ENCODE results near the gene PCDHB8.

DNA sequence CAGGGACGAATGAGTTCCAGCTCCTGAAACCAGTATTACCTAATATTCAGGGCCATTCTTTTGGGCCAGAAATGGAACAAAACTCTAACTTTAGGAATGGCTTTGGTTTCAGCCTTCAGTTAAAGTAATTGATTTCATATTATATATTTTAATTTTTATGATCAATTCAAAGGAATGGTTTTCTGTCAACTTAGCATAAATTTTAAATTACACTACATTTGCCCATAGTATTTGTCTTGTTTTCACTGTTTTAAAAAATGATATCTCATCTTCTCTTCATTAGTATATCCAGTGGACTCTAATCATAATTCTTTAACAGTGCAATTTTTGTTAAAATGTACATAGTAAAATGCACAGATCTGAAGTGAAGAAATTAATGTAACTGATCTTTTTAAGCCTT, 2.7 kb downstream of the PCDHB8 start:
- TF ChIP-seq, protein P1, sequence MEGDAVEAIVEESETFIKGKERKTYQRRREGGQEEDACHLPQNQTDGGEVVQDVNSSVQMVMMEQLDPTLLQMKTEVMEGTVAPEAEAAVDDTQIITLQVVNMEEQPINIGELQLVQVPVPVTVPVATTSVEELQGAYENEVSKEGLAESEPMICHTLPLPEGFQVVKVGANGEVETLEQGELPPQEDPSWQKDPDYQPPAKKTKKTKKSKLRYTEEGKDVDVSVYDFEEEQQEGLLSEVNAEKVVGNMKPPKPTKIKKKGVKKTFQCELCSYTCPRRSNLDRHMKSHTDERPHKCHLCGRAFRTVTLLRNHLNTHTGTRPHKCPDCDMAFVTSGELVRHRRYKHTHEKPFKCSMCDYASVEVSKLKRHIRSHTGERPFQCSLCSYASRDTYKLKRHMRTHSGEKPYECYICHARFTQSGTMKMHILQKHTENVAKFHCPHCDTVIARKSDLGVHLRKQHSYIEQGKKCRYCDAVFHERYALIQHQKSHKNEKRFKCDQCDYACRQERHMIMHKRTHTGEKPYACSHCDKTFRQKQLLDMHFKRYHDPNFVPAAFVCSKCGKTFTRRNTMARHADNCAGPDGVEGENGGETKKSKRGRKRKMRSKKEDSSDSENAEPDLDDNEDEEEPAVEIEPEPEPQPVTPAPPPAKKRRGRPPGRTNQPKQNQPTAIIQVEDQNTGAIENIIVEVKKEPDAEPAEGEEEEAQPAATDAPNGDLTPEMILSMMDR (IDR thresholded peaks at IDR 0.05 in 4 of 5, conservative IDR thresholded peaks at IDR 0.05 in 1 of 5): no peak
- TF ChIP-seq POLR2A (IDR thresholded peaks at IDR 0.05): no peak

Measured in gastrocnemius medialis (tissue), 4 donors.